ENCODE data around the gene PHYKPL. TPM values are rescaled to one million over a fixed set of nuclear protein-coding genes. Genes with fewer than 3 reads are reported as not detected.

Gene PHYKPL
- total RNA-seq, 1 donor from 2014 or later, result 31.0 TPM

DNA sequence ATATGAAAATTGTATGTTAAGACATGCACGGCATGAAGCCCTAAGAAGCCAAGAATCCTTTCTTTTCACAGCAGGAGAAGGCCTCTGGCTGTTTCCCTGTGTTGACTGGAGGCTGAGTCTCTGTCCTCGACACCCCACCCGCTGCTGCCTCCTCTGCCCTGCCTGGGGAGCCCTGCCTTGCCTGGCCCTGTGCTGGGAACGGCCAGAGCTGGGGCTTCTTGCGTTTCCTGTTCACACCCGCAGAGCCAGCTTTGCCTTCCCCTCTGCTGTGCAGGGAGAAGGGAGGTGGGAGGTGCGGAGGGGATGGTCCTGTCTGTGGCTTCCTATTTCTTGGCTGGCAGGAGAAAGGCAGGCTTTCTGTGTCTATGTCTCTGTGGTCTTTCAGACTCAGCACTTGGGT is 38.6 kb downstream of the PHYKPL start:
- DNase-seq (ENCODE audit: extremely low read depth, low read depth, low spot score), result no peak

DNA sequence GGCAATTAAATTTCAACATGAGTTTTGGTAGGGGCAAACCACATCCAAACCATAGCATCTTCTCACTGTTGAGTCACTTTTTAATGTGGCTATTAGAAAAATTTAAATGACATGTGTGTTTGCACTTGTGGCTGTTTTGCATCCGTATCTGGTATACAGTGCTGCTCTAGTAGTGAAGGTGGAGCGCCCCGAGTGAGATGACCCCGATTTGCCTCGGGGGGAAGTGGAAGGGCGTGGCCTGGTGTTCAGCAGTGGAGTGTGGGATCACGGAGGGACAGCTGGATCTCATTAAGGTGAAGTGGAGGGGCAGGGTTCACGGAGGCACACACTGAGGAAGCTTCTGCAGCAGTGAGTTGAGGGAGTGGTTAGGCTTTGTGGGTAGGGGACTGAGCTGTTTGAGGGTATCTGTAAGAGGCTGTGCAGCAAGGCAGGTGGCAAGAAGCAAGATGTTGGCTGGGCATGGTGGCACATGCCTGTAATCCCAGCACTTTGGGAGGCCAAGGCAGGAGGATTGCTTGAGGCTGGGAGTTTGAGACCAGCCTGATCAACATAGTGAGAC is 39.3 kb downstream of the PHYKPL start:
- DNase-seq (ENCODE audit: extremely low read depth, low read depth, low spot score), result no peak

DNA sequence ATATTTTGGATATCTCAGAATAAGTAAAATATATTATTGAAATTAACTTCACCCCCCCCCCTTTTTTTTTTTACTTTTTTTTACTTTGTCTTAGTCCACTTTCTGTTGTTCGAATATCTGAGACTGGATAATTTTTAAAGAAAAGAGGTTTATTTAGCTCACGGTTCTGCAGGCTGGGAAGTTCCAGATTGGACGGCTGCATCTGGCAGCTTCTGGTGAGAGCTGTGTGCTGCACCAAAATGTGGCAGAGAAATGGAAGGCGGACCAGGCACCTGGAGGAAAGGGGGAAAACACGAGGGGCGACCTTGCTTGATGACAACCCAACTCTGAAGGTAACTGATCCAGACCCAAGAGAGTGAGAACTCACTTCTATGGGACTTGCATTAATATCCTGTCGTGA is 39.8 kb downstream of the PHYKPL start:
- no peak for DNase-seq (ENCODE audit: extremely low read depth, low read depth, low spot score)

DNA sequence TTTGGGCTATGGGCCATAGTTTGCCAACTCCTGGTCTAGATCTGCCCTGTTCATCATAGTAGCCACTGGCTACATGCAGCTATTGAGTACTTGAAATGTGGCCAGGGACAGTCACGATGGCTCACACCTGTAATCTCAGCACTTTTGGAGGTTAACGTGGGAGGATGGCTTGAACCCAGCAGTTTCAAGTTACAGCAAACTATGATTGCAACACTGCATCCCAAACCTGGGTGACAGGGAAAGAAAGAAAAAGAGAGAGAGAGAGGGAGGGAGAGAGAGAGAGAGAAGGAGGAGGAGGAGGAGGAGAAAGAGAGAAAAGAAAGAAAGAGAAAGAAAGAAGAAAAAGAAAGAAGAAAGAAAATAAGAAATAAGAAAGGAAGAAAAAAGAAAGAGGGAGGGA is 40.4 kb downstream of the PHYKPL start:
- no peak for DNase-seq (ENCODE audit: extremely low read depth, low read depth, low spot score)

DNA sequence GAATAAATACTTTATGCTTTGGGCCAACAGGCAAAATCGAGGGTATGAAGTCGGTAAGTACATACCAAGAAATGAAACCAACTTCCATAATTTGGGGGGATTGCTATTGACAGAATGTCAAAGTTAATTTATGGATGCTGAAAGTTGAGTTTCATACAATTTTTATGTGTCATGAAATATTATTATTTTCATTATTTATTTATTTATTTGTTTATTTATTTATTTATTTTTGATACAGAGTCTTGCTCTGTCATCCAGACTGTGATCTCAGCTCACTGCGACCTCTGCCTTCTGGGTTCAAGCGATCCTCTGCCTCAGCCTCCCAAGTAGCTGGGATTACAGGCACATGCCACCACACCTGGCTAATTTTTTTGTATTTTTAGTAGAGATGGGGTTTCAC is 40.9 kb downstream of the PHYKPL start:
- DNase-seq (ENCODE audit: extremely low read depth, low read depth, low spot score), result no peak

DNA sequence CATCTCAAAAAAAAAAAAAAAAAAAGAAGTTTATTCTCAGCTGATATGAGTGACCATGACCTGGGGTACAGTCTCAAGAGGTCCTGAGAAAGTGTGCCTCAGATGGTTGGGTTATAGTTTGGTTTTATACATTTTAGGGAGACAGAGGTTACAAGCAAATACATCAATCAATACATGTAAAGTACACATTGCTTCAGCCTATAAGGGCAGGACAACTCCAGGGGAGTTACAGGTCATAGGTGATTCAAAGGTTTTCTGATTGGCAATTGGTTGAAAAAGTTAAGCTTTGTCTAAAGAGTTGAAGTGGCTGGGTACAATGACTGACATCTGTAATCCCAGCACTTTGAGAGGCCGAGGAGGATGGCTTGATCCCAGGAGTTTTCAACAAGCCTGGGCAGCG is 43.2 kb downstream of the PHYKPL start:
- no peak for DNase-seq (ENCODE audit: extremely low read depth, low read depth, low spot score)

DNA sequence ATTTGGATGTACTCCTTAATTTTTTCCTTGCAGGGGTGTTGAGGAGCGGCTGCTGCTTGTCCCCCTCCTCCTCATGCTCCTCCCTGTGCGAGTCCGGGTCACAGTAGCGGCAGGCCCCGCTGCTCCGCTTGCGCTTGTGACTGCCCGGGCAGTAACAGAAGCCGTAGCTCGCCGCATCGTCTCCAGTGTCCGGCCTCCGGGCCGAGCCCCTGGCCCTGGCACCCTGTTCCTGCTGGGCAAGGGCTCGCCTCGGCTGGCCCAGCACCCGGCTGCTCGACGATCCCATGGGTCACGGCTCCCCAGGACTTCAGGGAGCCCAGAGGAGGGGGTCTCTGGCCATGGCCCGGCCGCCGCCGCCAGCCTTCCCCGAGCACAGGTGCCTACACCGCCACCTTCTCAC is 45.6 kb downstream of the PHYKPL start, which contains the start of gene GMCL2:
GMCL2 (minus strand) TSS at position 358 of the 400 bp plus-strand sequence; CDS start at position 286, 72 bp downstream.
- DNase-seq (ENCODE audit: extremely low read depth, low read depth, low spot score), result no peak

DNA sequence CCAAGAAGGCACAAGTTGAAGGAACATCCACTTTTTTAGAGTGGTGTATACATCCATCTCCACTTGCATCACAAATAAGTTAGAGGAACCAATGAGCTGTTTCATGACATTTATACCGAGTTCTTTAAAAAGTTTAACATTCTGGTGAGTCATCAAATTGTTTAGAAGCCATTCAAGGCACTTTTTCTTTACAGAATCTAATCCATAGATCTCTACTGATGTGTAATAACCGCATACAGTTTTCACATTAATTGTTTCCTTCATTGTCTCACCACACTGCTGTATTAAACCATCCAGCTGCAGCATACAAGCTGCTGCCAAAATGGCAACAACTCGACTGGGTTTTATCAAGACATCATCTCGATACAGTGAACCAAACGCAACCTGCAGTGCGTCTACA is 46.2 kb downstream of the PHYKPL start:
- DNase-seq (ENCODE audit: extremely low read depth, low read depth, low spot score), result no peak

DNA sequence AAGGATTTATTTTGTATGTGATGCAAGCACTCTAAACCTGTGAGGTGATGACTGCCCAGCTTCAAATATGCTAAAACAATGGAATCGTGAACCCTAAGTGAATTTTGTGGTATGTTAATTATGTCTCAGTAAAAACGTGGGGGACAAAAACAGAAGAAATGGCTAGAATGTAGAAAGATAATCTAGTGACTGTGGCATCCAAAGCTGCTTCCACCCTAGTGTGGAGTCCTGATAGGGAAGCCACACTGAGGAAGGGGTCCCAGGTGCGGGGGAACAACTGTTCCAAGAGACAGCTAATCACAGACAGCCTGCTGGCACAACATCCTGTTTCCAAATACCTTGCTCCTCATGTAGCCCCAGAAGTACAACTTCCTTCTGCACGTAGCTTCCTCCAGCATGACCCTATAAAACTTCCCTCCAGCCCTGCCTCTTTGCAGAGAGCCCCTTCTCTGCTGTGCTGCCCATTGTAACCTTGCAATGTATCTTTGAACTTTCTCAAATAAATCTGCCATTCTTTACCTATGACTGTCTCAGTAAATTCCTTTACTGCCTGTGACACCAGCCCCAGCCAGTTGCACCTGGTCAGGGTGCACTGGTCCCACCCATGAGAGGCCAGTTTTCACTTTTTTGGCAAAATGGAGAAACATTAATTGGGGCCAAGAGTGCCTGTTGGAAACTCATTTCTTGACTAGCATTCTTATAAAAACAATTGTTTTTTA is 50.3 kb downstream of the PHYKPL start:
- DNase-seq (ENCODE audit: extremely low read depth, low read depth, low spot score), result no peak

DNA sequence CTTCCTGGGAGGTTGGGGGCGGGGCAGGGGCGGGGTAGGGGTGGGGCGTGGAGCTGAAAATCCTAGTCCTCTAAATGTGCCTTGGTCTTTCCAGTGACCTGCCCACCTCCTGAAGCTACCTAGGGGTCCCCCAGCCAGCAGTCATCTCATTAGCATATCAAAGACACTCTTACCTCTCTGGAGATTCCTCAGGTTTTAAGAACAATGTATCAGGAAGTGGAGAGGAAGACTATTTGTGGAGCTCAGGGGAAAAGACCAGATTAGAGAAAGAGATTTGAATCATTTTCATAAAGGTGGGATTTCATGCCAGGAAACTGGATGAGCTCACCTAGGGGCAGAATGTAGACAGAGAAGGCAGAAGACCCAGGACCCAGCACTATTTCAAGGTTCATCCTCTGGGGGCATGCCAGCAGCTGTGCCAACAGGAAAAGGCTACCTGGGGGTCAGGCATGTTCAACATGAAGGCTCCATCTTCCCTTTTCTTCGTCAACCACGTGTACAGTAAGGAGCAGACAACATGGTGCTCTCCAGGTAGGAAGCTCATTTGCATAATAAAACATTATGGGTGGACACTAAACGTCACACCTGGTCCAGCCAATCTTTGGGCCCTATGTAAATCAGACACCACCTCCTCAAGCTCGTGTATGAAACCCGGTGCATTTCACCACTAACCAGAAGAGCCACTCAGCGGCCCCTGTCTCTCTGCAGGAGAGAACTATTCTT is 52.3 kb downstream of the PHYKPL start:
- no peak for DNase-seq (ENCODE audit: extremely low read depth, low read depth, low spot score)

DNA sequence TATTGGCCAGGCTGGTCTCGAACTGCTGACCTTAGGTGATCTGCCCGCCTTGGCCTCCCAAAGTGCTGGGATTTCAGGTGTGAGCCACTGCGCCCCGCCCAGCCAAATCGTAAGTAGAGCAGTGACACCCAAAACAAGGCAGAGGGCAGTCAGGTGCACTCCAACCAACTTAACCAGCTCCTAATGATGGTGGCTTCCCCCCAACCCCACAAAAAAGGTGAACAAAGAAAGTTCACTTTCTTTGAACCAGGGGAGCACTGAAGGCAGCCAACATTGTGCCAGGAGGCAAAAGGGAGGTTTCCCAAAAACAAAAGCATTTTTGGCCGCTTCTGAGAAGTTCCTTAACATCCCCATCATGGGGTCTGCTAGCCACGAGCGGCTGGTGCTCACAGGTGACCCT is 55.0 kb downstream of the PHYKPL start:
- no peak for DNase-seq (ENCODE audit: extremely low read depth, low read depth, low spot score)

DNA sequence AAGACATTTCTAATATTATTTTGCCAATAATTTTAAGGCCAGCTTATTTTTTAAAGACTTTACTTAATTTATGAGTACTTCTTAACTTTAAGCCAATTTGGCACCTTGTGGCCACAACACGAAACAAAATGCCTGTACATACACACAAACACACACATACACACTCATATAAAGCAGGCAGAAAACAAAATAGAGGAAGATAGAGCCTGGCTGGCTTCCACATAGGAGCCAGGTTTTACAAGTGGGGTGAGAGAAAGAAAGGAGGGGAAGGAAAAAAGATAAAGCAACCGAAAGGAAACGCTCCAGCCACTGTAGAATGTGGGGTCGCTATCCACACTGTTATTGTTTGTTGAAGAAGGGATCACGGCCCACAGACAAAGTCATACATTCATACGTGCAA is 55.8 kb downstream of the PHYKPL start:
- no peak for DNase-seq (ENCODE audit: extremely low read depth, low read depth, low spot score)

DNA sequence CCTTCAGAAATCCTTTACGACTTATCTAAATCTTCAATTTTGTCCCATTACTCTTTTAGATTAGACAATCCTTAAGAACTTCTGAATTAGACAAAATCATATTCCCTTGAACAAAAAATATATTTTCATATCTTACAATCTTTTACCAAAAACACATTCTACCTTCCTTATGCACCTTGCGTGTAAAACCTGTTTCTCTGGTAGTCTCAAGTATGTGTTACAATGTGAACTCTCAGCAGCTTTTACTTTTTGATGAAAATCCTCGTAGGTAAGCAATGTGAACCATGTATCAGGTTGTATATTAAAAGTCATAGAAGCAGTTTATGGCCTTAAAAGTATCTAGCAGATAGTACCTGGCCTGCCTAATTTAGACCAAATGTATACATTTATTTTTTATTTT is 58.1 kb downstream of the PHYKPL start:
- DNase-seq (ENCODE audit: extremely low read depth, low read depth, low spot score), result no peak

DNA sequence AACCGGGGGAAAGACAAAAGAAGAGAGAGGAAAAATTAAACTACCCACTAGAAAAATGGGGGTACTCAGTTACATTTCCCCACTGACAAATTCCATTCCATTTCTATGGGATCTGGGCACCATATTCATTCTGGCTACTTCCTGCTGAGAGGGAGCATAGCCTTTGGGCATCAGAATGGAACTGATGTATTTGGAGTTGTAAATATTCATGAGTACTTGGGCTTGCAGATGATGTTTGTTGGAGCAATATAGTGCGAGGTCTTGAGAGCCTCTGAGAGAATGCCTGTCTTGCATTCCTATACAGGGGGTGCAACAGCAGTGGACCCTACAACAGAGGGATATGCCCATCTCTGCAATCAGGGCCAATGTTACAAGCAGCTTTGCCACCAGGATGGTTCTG is 62.1 kb downstream of the PHYKPL start:
- DNase-seq (ENCODE audit: extremely low read depth, low read depth, low spot score), result no peak

DNA sequence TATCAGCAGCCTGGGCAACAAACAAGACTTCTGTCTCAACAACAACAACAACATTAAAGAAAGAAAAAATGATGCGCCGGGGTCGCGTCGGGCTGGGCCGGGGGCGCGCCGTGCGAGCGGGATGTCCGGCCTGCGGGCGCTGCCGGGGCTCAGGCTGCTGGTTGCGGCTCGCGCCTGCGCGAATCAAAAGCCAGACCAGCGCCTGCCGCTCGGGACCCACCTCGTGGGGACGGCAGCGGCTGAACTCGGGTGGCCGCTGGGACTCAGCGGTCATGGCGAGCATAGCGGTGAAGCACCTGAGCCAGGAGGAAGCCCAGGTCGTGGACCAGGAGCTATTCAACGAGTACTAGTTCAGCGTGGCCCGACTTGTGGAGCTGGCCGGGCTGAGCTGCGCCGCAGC is 67.0 kb downstream of the PHYKPL start:
- no peak for DNase-seq (ENCODE audit: extremely low read depth, low read depth, low spot score)

DNA sequence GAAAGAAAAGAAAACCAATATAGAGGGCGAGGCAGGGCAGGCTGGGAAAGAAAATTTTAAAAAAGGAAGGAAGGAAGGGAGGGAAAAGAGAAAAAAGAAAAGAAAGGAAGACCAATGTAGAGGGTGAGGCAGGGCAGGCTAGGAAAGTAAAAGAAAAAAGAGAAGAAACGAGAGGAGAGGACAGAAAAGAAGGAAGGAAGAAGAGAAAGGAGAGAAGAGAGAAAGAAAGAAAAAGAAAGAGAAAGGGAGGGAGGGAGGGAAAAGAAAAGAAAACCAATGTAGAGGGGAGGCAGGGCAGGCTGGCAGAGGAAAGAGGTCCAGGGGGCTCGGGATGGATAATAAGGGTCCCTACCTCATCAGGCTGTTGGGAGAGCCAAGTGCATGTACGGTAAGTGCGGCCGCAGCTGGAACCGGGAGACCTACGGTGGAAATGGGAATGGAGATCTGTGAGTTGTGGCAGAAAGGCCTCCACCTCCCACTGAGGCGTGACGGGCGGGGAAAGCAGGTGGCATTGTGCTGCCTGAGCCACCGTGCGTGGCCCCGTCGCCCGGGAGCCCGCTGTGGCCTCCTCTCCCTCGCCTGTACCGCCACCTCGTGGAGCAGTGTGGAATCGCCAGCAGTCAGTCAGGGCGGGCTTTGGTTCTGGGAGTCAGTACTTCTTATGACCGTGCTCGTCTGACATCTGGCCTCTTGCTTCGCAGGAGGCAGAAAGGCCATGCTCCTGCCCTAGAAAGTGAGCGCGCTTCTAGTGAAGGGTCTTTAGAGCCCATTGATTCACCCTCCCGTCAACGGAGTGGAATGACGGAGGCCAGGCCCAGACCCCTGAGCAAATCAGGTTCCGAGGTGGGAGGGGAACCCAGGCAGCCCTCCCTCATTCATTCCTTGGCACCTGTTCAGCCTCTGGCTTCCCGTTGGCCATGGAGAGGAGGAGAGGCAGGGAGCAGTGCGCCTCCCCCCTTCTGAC is 68.5 kb downstream of the PHYKPL start:
- no peak for DNase-seq (ENCODE audit: extremely low read depth, low read depth, low spot score)

DNA sequence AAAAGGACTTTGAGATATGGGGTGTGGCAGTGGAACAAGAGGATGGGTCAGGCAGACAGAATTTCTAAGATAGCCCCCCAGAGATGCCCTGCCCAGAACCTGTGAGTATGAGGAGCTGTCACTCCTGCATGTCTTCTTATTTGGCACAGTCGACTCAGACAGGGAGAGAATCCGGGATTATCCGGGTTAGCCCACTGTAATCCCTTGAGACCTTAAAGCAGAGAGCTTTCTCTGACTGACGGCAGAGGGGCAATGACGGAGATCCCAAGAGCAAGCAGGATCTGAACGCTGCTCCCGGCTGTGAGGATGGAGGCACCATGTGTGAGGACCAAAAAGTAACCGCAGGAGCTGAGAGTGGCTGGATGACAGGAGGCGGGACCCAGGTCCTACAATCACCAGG is 70.1 kb downstream of the PHYKPL start:
- DNase-seq (ENCODE audit: extremely low read depth, low read depth, low spot score), result no peak

DNA sequence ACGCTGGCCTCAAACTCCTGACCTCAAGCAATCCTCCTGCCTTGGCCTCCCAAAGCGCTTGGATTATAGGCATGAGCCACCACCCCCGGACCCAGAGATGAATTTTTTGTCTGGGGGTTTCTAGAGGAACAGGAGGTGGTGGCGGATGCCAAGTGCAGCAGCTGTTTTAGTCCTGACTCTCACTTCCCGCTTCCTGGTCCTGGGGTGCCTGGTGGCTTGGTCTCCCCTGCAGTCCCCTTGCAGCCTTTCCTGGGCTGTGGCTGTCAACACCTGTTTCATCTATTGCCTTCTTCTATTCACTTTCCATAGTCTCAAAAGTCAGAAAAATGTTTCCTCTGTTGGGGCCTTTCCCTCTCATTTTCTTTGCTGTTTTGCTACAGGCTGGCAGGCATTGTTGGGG is 72.4 kb downstream of the PHYKPL start:
- DNase-seq (ENCODE audit: extremely low read depth, low read depth, low spot score), result no peak
